K562 (cell line): ENCODE results near the gene CCDC187. TPM values are rescaled to one million over a fixed set of nuclear protein-coding genes. Genes with fewer than 3 reads are reported as not detected.

Experiments
- ATAC-seq: fragments of 200-7000 bp; cut with Tn5 transposase; 3 replicates; pipeline ENCODE4 v1.9.1; 2020; ENCODE audit warnings: moderate library complexity
- BruUV-seq: library from RNA; stranded (reverse); fragments of 400-500 nt; replicated peaks from 2 replicates; lab custom pipeline; 2021; lab: Mats Ljungman, UMichigan
- CTCF ChIA-PET: fragments of 300-600 bp; formaldehyde crosslinking; extraction: SDS; loops from one replicate; lab custom pipeline; 2021; ENCODE audit warnings: low intra/inter-chr PET ratio; lab: Yijun Ruan, JAX
- POLR2A ChIA-PET: fragments of 300-600, 350-650 bp; sonication (Branson Sonifier 250); formaldehyde crosslinking; extraction: SDS; loops from one replicate; lab custom pipeline; 2021; ENCODE audit warnings: antibody characterized with exemption, inconsistent platforms; lab: Yijun Ruan, JAX
- DNase-seq, 4 experiments: peaks; one replicate each; pipeline versions ENCODE4 v3.0.0 to v3.0.0-alpha.2; 2011 to 2018; ENCODE audit warnings: low spot score in 3 of 4, mixed read lengths in 3 of 4; ENCODE audit errors: extremely low read depth in 1 of 4
- FAIRE-seq: peaks from 2 replicates; lab custom pipeline; 2011; peaks lifted over from hg19 to GRCh38; lab: Jason Lieb, UNC
- H2AFZ ChIP-seq: 2 replicates; pipeline ENCODE4 v1.6.0; 2011; ENCODE audit warnings: low read depth, low read length, control low read depth, inconsistent platforms
- H3K27ac ChIP-seq: fragments of 200-600 bp; 3 replicates; pipeline ENCODE4 v1.8.0; 2011; ENCODE audit warnings: low read depth, mild to moderate bottlenecking, control low read depth, inconsistent platforms, low read length, moderate library complexity, mixed read lengths; ENCODE audit errors: extremely low read depth
- H3K27me3 ChIP-seq, 2 experiments: fragments of 300-600 bp in 1 of 2; 2 replicates in 1 of 2; 3 replicates in 1 of 2; pipeline versions ENCODE4 v1.6.0 to v1.8.0; 2011; ENCODE audit warnings: inconsistent platforms in 2 of 2, low read length in 2 of 2, mild to moderate bottlenecking in 1 of 2, mixed read lengths in 1 of 2, moderate library complexity in 1 of 2; ENCODE audit not compliant: control insufficient read depth in 2 of 2, insufficient read depth in 2 of 2
- H3K36me3 ChIP-seq: fragments of 300-600 bp; 3 replicates; pipeline ENCODE4 v1.8.0; 2011; ENCODE audit warnings: mild to moderate bottlenecking, low read length, inconsistent platforms; ENCODE audit not compliant: control insufficient read depth, insufficient read depth
- H3K4me1 ChIP-seq, 2 experiments: fragments of 200-600 bp in 1 of 2; replicated peaks in 1 of 2; 2 replicates in 1 of 2; 3 replicates in 1 of 2; pipeline versions ENCODE4 v1.5.1 to v1.8.0; 2011; ENCODE audit warnings: inconsistent platforms in 2 of 2, low read length in 2 of 2, mild to moderate bottlenecking in 1 of 2, mixed read lengths in 1 of 2, moderate library complexity in 1 of 2; ENCODE audit not compliant: control insufficient read depth in 2 of 2, insufficient read depth in 2 of 2
- H3K4me2 ChIP-seq: 2 replicates; pipeline ENCODE4 v1.6.1; 2011; ENCODE audit warnings: low read length, control low read depth, inconsistent platforms, mixed read lengths; ENCODE audit not compliant: insufficient read depth
- H3K4me3 ChIP-seq: fragments of 200-600 bp; sonication (generic), shearing (Covaris generic); 2 replicates; pipeline ENCODE4 v1.5.1; 2016; ENCODE audit warnings: control low read depth, inconsistent platforms
- H3K79me2 ChIP-seq: fragments of 200-600 bp; 3 replicates; pipeline ENCODE4 v1.8.0; 2011; ENCODE audit warnings: low read length, inconsistent platforms; ENCODE audit not compliant: control insufficient read depth, insufficient read depth
- H3K9ac ChIP-seq, 2 experiments: 2 replicates each; pipeline versions ENCODE4 v1.6.0 to v1.6.1; 2011; ENCODE audit warnings: low read depth in 2 of 2, low read length in 2 of 2, control low read depth in 1 of 2, inconsistent platforms in 1 of 2, mild to moderate bottlenecking in 1 of 2, mixed read lengths in 1 of 2; ENCODE audit not compliant: insufficient read depth in 1 of 2
- H3K9me1 ChIP-seq: one replicate; pipeline ENCODE4 v1.6.0; 2011; ENCODE audit warnings: inconsistent platforms, mild to moderate bottlenecking, low read length, moderate library complexity; ENCODE audit not compliant: control insufficient read depth, insufficient read depth
- H3K9me3 ChIP-seq: replicated peaks from 2 replicates; pipeline ENCODE4 v1.5.1; 2011; ENCODE audit warnings: low read depth, low read length, inconsistent platforms; ENCODE audit not compliant: control insufficient read depth, insufficient read depth
- H4K20me1 ChIP-seq: replicated peaks from 2 replicates; pipeline ENCODE4 v1.6.1; 2011; ENCODE audit warnings: low read length, inconsistent platforms, mixed read lengths; ENCODE audit not compliant: control insufficient read depth, insufficient read depth
- CHD1 ChIP-seq: fragments of 200-600 bp; sonication (generic); IDR thresholded peaks from one replicate; pipeline ENCODE4 v1.6.1; 2012; ENCODE audit warnings: mild to moderate bottlenecking, moderate library complexity, low read length, inconsistent platforms
- E2F1 ChIP-seq: sonication (generic); formaldehyde crosslinking; IDR thresholded peaks from 2 replicates; pipeline ENCODE4 v1.8.1; 2023; ENCODE audit warnings: mild to moderate bottlenecking, missing genetic modification reagents, moderate library complexity
- FOXJ3 ChIP-seq: sonication (generic); formaldehyde crosslinking; IDR thresholded peaks from 2 replicates; pipeline ENCODE4 v1.4.0; 2020; ENCODE audit warnings: mild to moderate bottlenecking, missing genetic modification reagents
- MLLT1 ChIP-seq, 2 experiments: fragments of 450-650 bp; IDR thresholded peaks; 2 replicates each; pipeline ENCODE4 v1.6.1; 2016
- RBM15 ChIP-seq: fragments of 200-400 bp; formaldehyde crosslinking; IDR thresholded peaks from 2 replicates; pipeline ENCODE4 v1.6.1; 2018; ENCODE audit warnings: mild to moderate bottlenecking, low read length, moderate library complexity; ENCODE audit not compliant: insufficient read depth
- SMARCC2 ChIP-seq: fragments of 450-650 bp; IDR thresholded peaks from 2 replicates; pipeline ENCODE4 v1.6.1; 2017; ENCODE audit warnings: antibody characterized with exemption, moderate library complexity, mild to moderate bottlenecking, low read depth
- TAF9B ChIP-seq: fragments of 450-650 bp; IDR thresholded peaks from 2 replicates; pipeline ENCODE4 v1.6.1; 2018; ENCODE audit warnings: mild to moderate bottlenecking; ENCODE audit not compliant: partially characterized antibody
- ZBED1 ChIP-seq: IDR thresholded peaks from 2 replicates; pipeline ENCODE4 v1.6.1; 2014
- ZNF124 ChIP-seq: sonication (generic); formaldehyde crosslinking; IDR thresholded peaks from 2 replicates; pipeline ENCODE4 v1.8.1; 2022; ENCODE audit warnings: missing genetic modification reagents
- ZNF134 ChIP-seq: fragments of 250-450 bp; sonication (Bioruptor Pico); conservative IDR thresholded peaks from 2 replicates; pipeline ENCODE4 v1.4.0; 2020
- ZNF354B ChIP-seq: fragments of 250-450 bp; sonication (Bioruptor Pico); IDR thresholded peaks from 2 replicates; pipeline ENCODE4 v1.4.0; 2020
- ZNF589 ChIP-seq: fragments of 200-800 bp; sonication (Bioruptor generic); IDR thresholded peaks from 2 replicates; pipeline ENCODE4 v1.6.1; 2016; ENCODE audit warnings: low read depth, missing genetic modification characterization, missing compliant biosample characterization
- WGBS: fragments of 100-300 bp; shearing (Covaris generic); methylation state at CpG from one replicate; pipeline ENCODE4 v1.1.6; 2016; ENCODE audit warnings: low coverage, mixed read lengths; ENCODE audit not compliant: insufficient coverage; ENCODE audit errors: missing lambda C conversion rate; 5-methylcytosine and 5-hydroxymethylcytosine counted together
- in situ Hi-C: fragments of 300-500 bp; cut with MboI; formaldehyde crosslinking; loops from 4 replicates; pipeline ENCODE4 v1.15.0; 2018; ENCODE audit warnings: inconsistent platforms, mixed read lengths
- intact Hi-C: fragments of 100-400 bp; cut with micrococcal nuclease; formaldehyde crosslinking; loops from 2 replicates; pipeline ENCODE4 v1.14.2; 2022
- polyA plus RNA-seq, 8 experiments: library from polyadenylated mRNA; depleted of rRNA in 4 of 8; stranded (reverse) in 5 of 8; unstranded in 3 of 8; fragments of >200 nt; fragmentation: Nextera tagmentation in 2 of 8; fragmentation: Illumina TruSeq in 1 of 8; extraction: Ambion mirVana in 2 of 8; extraction: Trizol in 1 of 8; gene quantifications; 2 replicates each; pipeline versions ENCODE4 v1.2.1 to v1.2.3, GENCODE V29; 2011 to 2014; ENCODE audit warnings: inconsistent platforms in 1 of 8, missing spikeins in 1 of 8
- total RNA-seq, 7 experiments: library from RNA; depleted of rRNA in 6 of 7; stranded (reverse); fragments of >200 nt in 6 of 7; fragmentation: Illumina TruSeq in 2 of 7; extraction: Trizol in 2 of 7; gene quantifications; 2 replicates each; pipeline versions ENCODE4 v1.2.1 to v1.2.3, GENCODE V29; 2011 to 2021; ENCODE audit warnings: low replicate concordance in 1 of 7

CCDC187 gene
- total and polyA plus RNA-seq, 9 of the 15 experiments (the other 6 are each of a cell fraction or from before 2014, with no cell fraction given) = not detected

- Histone ChIP-seq H3K4me3 (no peak overlapping the region), H4K20me1 (peaks cover 6% of the 10 kb centered on the region; the same call in 1 of the 2 replicates), H3K9me1 (no peaks in the 10 kb centered on the region), H3K79me2 (no peaks in the 10 kb centered on the region), H3K36me3 (no peaks in the 10 kb centered on the region), H3K4me2 (no peak overlapping the region), H3K27ac (no peak overlapping the region), H2AFZ (no peak overlapping the region), H3K4me1 (peaks cover 0 to 82% of the 10 kb centered on the region in 2 experiments; a peak in 3 of 5 replicates), H3K27me3 (peaks cover 17 to 60% of the 10 kb centered on the region in 2 experiments; a peak in 4 of 5 replicates), H3K9ac (no peak overlapping the region), H3K9me3 (no peaks in the 10 kb centered on the region)
- TF ChIP-seq ZNF124 (CRISPR knock-in tag) (no peak), ZNF134 (CRISPR knock-in tag) (no peak), RBM15 (no peak), CHD1 (no peak), ZNF354B (CRISPR knock-in tag) (no peak), MLLT1 (IDR thresholded peaks at IDR 0.05) (no peak), FOXJ3 (no peak), E2F1 (CRISPR knock-in tag) (no peak), SMARCC2 (no peak), ZBED1 (no peak), TAF9B (no peak), ZNF589 (CRISPR knock-in tag) (no peak)
- ATAC-seq (no peak), DNase-seq (no peak), FAIRE-seq (no peak)
- ChIA-PET CTCF (interaction anchor here (1.1 kb wide), 1 partner anchor 32 kb away, joined by 3 read pairs; no protein-coding TSS in a partner anchor), POLR2A (interaction anchor here (0.6 to 1.1 kb wide), 2 partner anchors 17 to 47 kb away, joined by 3 read pairs; no protein-coding TSS in a partner anchor)
- WGBS = 31% methylated on average over 24 of the region's 32 CpGs
- in situ Hi-C loops = no loop called here
- no TSS peak for BruUV-seq
- intact Hi-C loops = no loop called here
Observed at GRCh38 chr9:136253246-136254130, 50.4 kb downstream of the CCDC187 start.
